Psoas muscle (tissue), 8 donors: ENCODE measurements around the gene INTS2. TPM values are rescaled to one million over a fixed set of nuclear protein-coding genes. Genes with fewer than 3 reads are reported as not detected.

ENCODE experiments used
- ATAC-seq, 4 donors: fragments of 200-7000 bp; cut with Tn5 transposase; one replicate each; pipeline ENCODE4 v1.9.1; 2020; ENCODE audit warnings: moderate library complexity in 3 of 4, mild to moderate bottlenecking in 2 of 4
- DNase-seq, 2 donors: peaks; one replicate each; pipeline ENCODE4 v3.0.0-alpha.2; 2020
- H3K27ac ChIP-seq: fragments of 200-600 bp; one replicate; pipeline ENCODE4 v1.8.0; 2022
- H3K27me3 ChIP-seq, 3 donors: fragments of 200-600 bp in 1 of 3; one replicate each; pipeline versions ENCODE4 v1.6.1 to v1.8.0; 2013 to 2022; ENCODE audit warnings: low read length in 2 of 3, mild to moderate bottlenecking in 2 of 3, moderate library complexity in 1 of 3; ENCODE audit not compliant: insufficient read depth in 3 of 3
- H3K36me3 ChIP-seq, 2 donors: fragments of 200-600 bp in 1 of 2; one replicate each; pipeline versions ENCODE4 v1.6.1 to v1.8.0; 2013 to 2022; ENCODE audit warnings: low read depth in 1 of 2, mild to moderate bottlenecking in 1 of 2, moderate library complexity in 1 of 2; ENCODE audit not compliant: insufficient read depth in 1 of 2
- H3K4me1 ChIP-seq: fragments of 200-600 bp; one replicate; pipeline ENCODE4 v1.8.0; 2022
- H3K4me3 ChIP-seq: fragments of 200-600 bp; one replicate; pipeline ENCODE4 v1.8.0; 2022; ENCODE audit warnings: mild to moderate bottlenecking
- H3K9me3 ChIP-seq: fragments of 200-600 bp; one replicate; pipeline ENCODE4 v1.8.0; 2022
- WGBS, 3 donors: extraction: QIAGEN DNeasy Blood & Tissue Kit; methylation state at CpG; one replicate each; pipeline versions ENCODE4 v1.1.6 to v1.1.7; 2013; 5-methylcytosine and 5-hydroxymethylcytosine counted together
- intact Hi-C, 2 donors: fragments of 100-400 bp; cut with DNase I; formaldehyde crosslinking; loops; one replicate each; pipeline versions ENCODE4 v1.11.0 to v1.14.2; 2022
- polyA plus RNA-seq, 3 donors: library from polyadenylated mRNA; stranded (reverse); fragments of 200-250 nt; gene quantifications; one replicate each; pipeline ENCODE4 v1.2.3, GENCODE V29; 2013
- total RNA-seq, 4 donors: library from RNA; stranded (reverse); fragmentation: NEBNext Ultra II Directional in 2 of 4; extraction: Animal tissue kit (Norgen Biotek cat#: 25700) in 2 of 4; gene quantifications; one replicate each; pipeline versions ENCODE4 v1.2.1 to v1.2.4, GENCODE V29; 2021 to 2023
- TF ChIP-seq, protein P1 (sequence below): fragments of 200-600 bp; IDR thresholded peaks from one replicate; pipeline ENCODE4 v1.8.0; 2022; ENCODE audit warnings: antibody characterized with exemption
- donor health status: healthy with polysubstance abuse.
- donor health status: DM: no; HTN: no; CAD: no; lungs with moderate emphysema.
- donor health status: Bipolar disorder and iron deficiency.
- donor health status: healthy.
- donor health status: DM: yes; HTN: yes; CAD: no.
- donor health status: DM: no; HTN: no; CAD: no.
- donor health status: DM: no; HTN: no; CAD: no.
- donor health status: DM: yes; HTN: yes; CAD: no.

Gene INTS2
- total and polyA plus RNA-seq, 7 donors, result 1.3 to 8.0 (median 6.6) TPM

DNA sequence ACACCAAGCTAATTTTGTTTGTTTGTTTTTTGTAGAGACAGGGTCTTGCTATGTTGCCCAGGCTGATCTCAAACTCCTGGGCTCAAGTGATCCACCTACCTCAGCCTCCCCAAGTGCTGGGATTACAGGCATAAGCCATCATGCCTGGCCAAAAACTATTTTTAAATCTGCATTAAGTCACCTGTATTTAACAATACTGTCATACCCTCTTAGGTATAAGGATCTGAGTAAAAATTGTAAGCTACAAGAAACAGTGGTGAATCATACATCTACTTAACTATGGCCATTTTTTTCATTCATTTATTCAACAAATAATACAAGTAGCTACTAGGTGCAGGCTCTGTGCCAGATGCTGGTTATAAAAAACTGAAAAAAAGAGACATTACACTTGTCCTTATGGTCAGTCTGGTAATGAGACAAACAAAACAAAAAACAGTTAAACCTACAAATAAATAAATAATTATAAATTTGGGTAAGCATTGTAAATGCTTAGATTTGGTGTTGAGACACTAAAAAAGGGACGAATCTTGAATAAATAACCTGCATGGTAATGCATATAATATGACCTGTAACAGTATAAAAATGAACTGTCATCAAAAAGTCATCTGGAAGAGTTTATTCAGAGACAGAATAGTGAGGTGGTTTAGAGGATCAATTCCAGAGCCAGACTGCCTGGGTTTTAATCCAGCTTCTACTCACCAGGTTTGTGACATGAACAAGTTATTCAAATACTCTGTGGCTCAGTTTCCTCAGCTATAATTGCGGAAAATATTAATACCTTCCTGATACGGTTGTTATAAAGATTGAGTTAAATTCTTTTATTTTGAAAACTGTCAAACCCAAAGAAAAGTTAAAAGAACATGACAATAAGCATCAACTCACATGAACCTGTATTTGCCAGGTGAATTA is 91.3 kb downstream of the INTS2 start:
- H3K4me3 ChIP-seq, result no peak overlapping the region
- intact Hi-C loops, result loop anchor here (2.0 to 10.0 kb wide), 3 partner anchors 202 to 424 kb away; no protein-coding TSS in a partner anchor
- no peaks in the 10 kb centered on the region for H3K4me1 ChIP-seq
- ATAC-seq (no peak), DNase-seq (no peak)
- WGBS, 3 donors, result 89 to 95% (median 93%) methylated on average over 3 of the region's 3 CpGs
- H3K27ac ChIP-seq, result no peak overlapping the region
- H3K9me3 ChIP-seq, result no peaks in the 10 kb centered on the region
- no peaks in the 10 kb centered on the region for H3K36me3 ChIP-seq
- no peaks in the 10 kb centered on the region for H3K27me3 ChIP-seq
- TF ChIP-seq, protein P1, sequence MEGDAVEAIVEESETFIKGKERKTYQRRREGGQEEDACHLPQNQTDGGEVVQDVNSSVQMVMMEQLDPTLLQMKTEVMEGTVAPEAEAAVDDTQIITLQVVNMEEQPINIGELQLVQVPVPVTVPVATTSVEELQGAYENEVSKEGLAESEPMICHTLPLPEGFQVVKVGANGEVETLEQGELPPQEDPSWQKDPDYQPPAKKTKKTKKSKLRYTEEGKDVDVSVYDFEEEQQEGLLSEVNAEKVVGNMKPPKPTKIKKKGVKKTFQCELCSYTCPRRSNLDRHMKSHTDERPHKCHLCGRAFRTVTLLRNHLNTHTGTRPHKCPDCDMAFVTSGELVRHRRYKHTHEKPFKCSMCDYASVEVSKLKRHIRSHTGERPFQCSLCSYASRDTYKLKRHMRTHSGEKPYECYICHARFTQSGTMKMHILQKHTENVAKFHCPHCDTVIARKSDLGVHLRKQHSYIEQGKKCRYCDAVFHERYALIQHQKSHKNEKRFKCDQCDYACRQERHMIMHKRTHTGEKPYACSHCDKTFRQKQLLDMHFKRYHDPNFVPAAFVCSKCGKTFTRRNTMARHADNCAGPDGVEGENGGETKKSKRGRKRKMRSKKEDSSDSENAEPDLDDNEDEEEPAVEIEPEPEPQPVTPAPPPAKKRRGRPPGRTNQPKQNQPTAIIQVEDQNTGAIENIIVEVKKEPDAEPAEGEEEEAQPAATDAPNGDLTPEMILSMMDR, result no peak

DNA sequence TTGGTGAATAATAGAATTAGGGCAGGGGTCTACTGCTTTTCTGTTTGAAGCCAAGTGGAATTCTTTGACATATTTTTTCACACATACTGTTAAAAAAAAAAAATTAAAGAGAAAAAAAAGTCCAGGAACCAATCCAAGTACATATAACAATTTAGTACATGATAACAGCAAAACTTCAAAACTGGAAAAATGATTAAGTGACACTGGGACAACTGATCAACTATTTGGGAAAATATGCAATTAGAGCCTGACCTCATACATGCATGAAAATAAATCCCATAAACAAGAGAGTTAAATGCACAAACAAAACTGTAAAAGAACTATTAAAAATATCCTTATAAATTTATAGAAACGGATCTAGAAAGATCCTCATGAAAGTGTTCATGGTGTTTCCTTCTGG is 92.2 kb downstream of the INTS2 start:
- no peak for DNase-seq
- no peaks in the 10 kb centered on the region for H3K36me3 ChIP-seq
- no peak overlapping the region for H3K27ac ChIP-seq
- no peaks in the 10 kb centered on the region for H3K27me3 ChIP-seq
- TF ChIP-seq, protein P1, result no peak
- H3K4me1 ChIP-seq, result no peaks in the 10 kb centered on the region
- no peaks in the 10 kb centered on the region for H3K9me3 ChIP-seq
- no peak overlapping the region for H3K4me3 ChIP-seq
- 77 to 90% (median 88%) methylated on average over 1 of the region's 1 CpG for WGBS, 3 donors
- no peak for ATAC-seq
- intact Hi-C loops, result loop anchor here (2.0 to 10.0 kb wide), 3 partner anchors 201 to 423 kb away; no protein-coding TSS in a partner anchor

DNA sequence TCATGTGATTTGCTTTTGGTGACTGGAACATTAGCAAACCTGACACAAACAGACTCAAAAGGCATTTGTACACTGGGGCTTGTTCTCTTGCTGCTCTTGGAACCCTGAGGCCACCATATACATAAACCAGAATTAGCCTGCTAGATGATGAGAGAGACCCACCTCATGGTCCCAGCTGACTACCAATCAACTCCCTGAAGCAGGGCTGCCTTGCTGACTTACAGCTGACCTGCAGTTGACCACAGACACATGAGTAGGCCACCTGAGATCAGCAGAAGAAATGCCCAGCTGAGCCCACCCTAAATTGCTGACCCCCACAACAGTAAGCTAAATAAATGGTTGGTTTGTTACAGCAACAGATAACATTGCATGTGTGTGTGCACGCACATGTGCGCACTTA is 93.2 kb downstream of the INTS2 start:
- intact Hi-C loops, result loop anchor here (5.0 to 10.0 kb wide), 2 partner anchors 200 to 417 kb away; no protein-coding TSS in a partner anchor
- WGBS, 3 donors, result 97 to 100% (median 99%) methylated on average over 2 of the region's 2 CpGs
- no peak overlapping the region for H3K27ac ChIP-seq
- TF ChIP-seq, protein P1, result no peak
- H3K4me3 ChIP-seq, result no peak overlapping the region
- ATAC-seq (no peak), DNase-seq (no peak)
- no peaks in the 10 kb centered on the region for H3K4me1 ChIP-seq
- no peaks in the 10 kb centered on the region for H3K27me3 ChIP-seq
- no peaks in the 10 kb centered on the region for H3K36me3 ChIP-seq
- H3K9me3 ChIP-seq, result no peaks in the 10 kb centered on the region

DNA sequence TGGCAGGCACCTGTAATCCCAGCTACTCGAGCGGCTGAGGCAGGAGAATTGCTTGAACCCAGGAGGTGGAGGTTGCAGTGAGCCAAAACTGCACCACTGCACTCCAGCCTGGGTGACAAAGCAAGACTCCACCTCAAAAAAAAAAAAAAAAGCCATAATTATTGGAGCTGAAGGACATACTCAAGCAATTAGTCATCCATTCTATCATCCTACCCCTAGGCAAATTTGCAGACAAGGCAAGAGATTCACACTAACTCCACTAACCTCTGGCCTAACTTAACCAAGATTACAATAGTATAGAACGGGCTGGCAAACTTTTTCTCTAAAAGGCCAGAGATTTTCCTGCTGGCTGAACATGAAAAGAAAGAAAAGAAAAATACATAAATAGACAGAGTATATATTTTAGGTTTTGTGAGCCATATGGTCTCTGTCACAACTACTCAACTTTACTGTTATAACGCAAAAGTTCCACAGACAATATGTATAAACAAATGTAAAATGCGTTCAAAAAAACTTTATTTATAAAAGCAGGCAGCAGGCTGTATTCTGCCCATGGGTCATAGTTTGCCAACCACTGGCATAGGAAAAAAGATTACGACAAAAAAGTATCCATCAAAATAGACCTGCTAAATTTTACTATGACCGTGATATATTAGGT is 94.1 kb downstream of the INTS2 start:
- intact Hi-C loops, result loop anchor here in 1 of 2 donors (10.0 kb wide), 1 partner anchor 199 kb away; no protein-coding TSS in a partner anchor
- 94 to 97% (median 94%) methylated on average over 7 of the region's 7 CpGs for WGBS, 3 donors

More for the DNA sequence above, 94.1 kb downstream of the INTS2 start:
- DNase-seq (no peak), ATAC-seq (no peak)
- Histone ChIP-seq H3K27me3 (no peaks in the 10 kb centered on the region), H3K27ac (no peak overlapping the region), H3K36me3 (no peaks in the 10 kb centered on the region), H3K4me1 (no peaks in the 10 kb centered on the region), H3K4me3 (no peak overlapping the region), H3K9me3 (no peaks in the 10 kb centered on the region)
- TF ChIP-seq, protein P1, result no peak
